Measurements from ENCODE around the gene PARL. TPM values are rescaled to one million over a fixed set of nuclear protein-coding genes. Genes with fewer than 3 reads are reported as not detected.

Gene PARL
- total RNA-seq, 1 experiment from 2014 or later, result 91.3 TPM

DNA sequence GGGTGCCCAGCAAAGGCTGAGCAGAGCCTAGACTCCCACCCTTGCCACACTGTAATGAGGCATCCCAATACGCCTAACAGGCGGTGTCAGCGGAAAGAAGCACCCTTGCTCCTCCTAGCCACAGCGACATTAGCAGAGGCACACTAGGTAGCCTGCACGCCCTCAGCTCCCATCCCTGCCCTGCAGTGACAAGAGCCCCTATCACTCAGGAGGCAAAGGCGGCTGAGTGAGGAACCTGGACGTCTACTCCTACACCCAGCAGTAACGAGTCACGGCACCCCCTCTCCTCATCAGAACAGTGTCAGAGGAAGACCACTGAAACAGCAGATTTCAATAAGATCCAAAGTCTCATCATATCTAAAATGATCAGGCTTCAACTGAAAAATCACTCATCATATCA is 47.3 kb downstream of the PARL start:
- Mint-ChIP-seq H3K36me3 (ENCODE audit: insufficient read depth, unreplicated experiment) (peaks cover 42% of the 10 kb centered on the region), H3K27ac (ENCODE audit: unreplicated experiment) (no peak overlapping the region), H3K4me3 (ENCODE audit: unreplicated experiment) (no peak overlapping the region), H3K4me1 (ENCODE audit: low read depth, unreplicated experiment) (no peaks in the 10 kb centered on the region), H3K9me3 (ENCODE audit: unreplicated experiment) (no peaks in the 10 kb centered on the region), H3K27me3 (ENCODE audit: insufficient read depth, unreplicated experiment) (no peaks in the 10 kb centered on the region)
- POLR2A ChIA-PET, result no interaction called here
- intact Hi-C loops (cut with micrococcal nuclease; ENCODE audit: unreplicated experiment), result no loop called here
- no peaks in the 10 kb centered on the region for H3K4me1 ChIP-seq
- H3K4me3 ChIP-seq (ENCODE audit: low read depth, low read length), result no peak overlapping the region
- no peaks in the 10 kb centered on the region for H3K27me3 ChIP-seq (replicated peaks; ENCODE audit: control insufficient read depth, insufficient read depth, low read length)
- TF ChIP-seq, protein P1, sequence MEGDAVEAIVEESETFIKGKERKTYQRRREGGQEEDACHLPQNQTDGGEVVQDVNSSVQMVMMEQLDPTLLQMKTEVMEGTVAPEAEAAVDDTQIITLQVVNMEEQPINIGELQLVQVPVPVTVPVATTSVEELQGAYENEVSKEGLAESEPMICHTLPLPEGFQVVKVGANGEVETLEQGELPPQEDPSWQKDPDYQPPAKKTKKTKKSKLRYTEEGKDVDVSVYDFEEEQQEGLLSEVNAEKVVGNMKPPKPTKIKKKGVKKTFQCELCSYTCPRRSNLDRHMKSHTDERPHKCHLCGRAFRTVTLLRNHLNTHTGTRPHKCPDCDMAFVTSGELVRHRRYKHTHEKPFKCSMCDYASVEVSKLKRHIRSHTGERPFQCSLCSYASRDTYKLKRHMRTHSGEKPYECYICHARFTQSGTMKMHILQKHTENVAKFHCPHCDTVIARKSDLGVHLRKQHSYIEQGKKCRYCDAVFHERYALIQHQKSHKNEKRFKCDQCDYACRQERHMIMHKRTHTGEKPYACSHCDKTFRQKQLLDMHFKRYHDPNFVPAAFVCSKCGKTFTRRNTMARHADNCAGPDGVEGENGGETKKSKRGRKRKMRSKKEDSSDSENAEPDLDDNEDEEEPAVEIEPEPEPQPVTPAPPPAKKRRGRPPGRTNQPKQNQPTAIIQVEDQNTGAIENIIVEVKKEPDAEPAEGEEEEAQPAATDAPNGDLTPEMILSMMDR (IDR thresholded peaks at IDR 0.05; ENCODE audit: insufficient read depth in 1 of 2, low read depth in 1 of 2, low read length in 1 of 2, severe bottlenecking in 1 of 2, unreplicated experiment in 1 of 2), result no peak
- DNase-seq, result no peak
- CTCF ChIA-PET, result no interaction called here
- BruUV-seq (replicated peaks), result no TSS peak
- no peaks in the 10 kb centered on the region for H3K9me3 ChIP-seq
- no peaks in the 10 kb centered on the region; the same call in 1 of the 2 replicates for H3K36me3 ChIP-seq (ENCODE audit: control insufficient read depth, insufficient read depth, low read length)

DNA sequence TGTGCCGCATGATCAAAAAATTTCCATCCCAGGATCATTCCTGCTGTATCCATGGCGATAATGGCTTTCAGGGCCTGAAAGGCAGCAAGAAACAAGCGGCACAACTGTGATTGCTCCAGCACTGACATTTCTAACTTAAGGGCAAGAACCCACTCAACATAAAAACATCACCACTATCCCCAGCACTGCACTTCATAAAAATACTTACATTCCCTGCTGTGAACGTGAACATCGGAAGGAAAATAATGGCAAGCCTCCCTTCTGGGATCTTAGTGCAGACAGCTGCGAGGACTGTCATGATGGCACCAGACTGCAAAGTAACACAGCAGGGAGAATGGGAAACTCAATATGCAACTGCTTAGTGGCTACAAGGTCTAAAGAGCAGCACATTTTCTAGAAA is 51.2 kb downstream of the PARL start:
- no peaks in the 10 kb centered on the region for H3K9me3 Mint-ChIP-seq (ENCODE audit: unreplicated experiment)
- H3K27ac Mint-ChIP-seq (ENCODE audit: unreplicated experiment), result no peak overlapping the region
- Histone ChIP-seq H3K4me3 (ENCODE audit: low read depth, low read length) (no peak overlapping the region), H3K9me3 (no peaks in the 10 kb centered on the region), H3K27me3 (replicated peaks; ENCODE audit: control insufficient read depth, insufficient read depth, low read length) (no peaks in the 10 kb centered on the region), H3K4me1 (no peaks in the 10 kb centered on the region), H3K36me3 (ENCODE audit: control insufficient read depth, insufficient read depth, low read length) (no peaks in the 10 kb centered on the region)
- TF ChIP-seq, protein P1 (IDR thresholded peaks at IDR 0.05; ENCODE audit: insufficient read depth in 1 of 2, low read depth in 1 of 2, low read length in 1 of 2, severe bottlenecking in 1 of 2, unreplicated experiment in 1 of 2), result no peak
- H3K36me3 Mint-ChIP-seq (ENCODE audit: insufficient read depth, unreplicated experiment), result peaks cover 33% of the 10 kb centered on the region
- ChIA-PET CTCF (no interaction called here), POLR2A (no interaction called here)
- H3K4me1 Mint-ChIP-seq (ENCODE audit: low read depth, unreplicated experiment), result no peaks in the 10 kb centered on the region
- no peaks in the 10 kb centered on the region for H3K27me3 Mint-ChIP-seq (ENCODE audit: insufficient read depth, unreplicated experiment)
- no peak overlapping the region for H3K4me3 Mint-ChIP-seq (ENCODE audit: unreplicated experiment)
- BruUV-seq (replicated peaks), result no TSS peak
- intact Hi-C loops (cut with micrococcal nuclease; ENCODE audit: unreplicated experiment), result no loop called here
- DNase-seq, result no peak

DNA sequence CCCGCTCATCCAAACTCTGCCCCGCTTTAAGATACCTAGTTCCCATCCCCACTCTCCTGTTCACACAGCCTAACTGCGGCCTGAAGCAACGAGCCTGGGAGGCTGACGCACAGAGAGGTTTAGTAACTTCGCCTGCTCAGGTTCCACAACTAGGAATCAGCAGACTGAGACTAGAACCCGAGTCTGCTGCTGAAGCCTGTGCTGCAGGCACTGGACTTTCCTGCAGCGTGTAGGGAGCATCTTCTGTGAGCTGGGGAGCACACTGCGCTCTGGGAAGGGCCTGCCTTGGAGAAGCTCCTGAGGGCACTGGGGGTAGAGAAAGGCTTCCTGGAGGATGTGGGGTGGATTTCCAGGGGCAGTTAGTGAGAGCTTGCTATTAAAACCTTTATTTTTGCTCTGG is 54.5 kb downstream of the PARL start:
- Histone ChIP-seq H3K27me3 (replicated peaks; ENCODE audit: control insufficient read depth, insufficient read depth, low read length) (no peaks in the 10 kb centered on the region), H3K4me1 (peaks cover 3% of the 10 kb centered on the region; the same call in 1 of the 2 replicates), H3K9me3 (no peaks in the 10 kb centered on the region), H3K4me3 (ENCODE audit: low read depth, low read length) (no peak overlapping the region), H3K36me3 (ENCODE audit: control insufficient read depth, insufficient read depth, low read length) (no peaks in the 10 kb centered on the region; the same call in 1 of the 2 replicates)
- ChIA-PET POLR2A (no interaction called here), CTCF (no interaction called here)
- H3K4me3 Mint-ChIP-seq (ENCODE audit: unreplicated experiment), result no peak overlapping the region
- intact Hi-C loops (cut with micrococcal nuclease; ENCODE audit: unreplicated experiment), result no loop called here
- TF ChIP-seq, protein P1 (IDR thresholded peaks at IDR 0.05; ENCODE audit: insufficient read depth in 1 of 2, low read depth in 1 of 2, low read length in 1 of 2, severe bottlenecking in 1 of 2, unreplicated experiment in 1 of 2), result no peak
- no peak overlapping the region for H3K27ac Mint-ChIP-seq (ENCODE audit: unreplicated experiment)
- no peaks in the 10 kb centered on the region for H3K9me3 Mint-ChIP-seq (ENCODE audit: unreplicated experiment)
- BruUV-seq (replicated peaks), result no TSS peak
- H3K36me3 Mint-ChIP-seq (ENCODE audit: insufficient read depth, unreplicated experiment), result peaks cover 23% of the 10 kb centered on the region
- H3K4me1 Mint-ChIP-seq (ENCODE audit: low read depth, unreplicated experiment), result no peaks in the 10 kb centered on the region
- H3K27me3 Mint-ChIP-seq (ENCODE audit: insufficient read depth, unreplicated experiment), result no peaks in the 10 kb centered on the region
- no peak for DNase-seq
